MCF 10A (cell line): ENCODE measurements around the gene FARSA. TPM values are rescaled to one million over a fixed set of nuclear protein-coding genes. Genes with fewer than 3 reads are reported as not detected.
"Not testable (repeated sequence)": the region's sequence is repeated elsewhere in the genome, so short reads cannot be mapped to it uniquely, and the experiment has no call there.

ENCODE experiments used
- BruUV-seq: library from RNA; stranded (reverse); fragments of 400-500 nt; replicated peaks from 2 replicates; lab custom pipeline; 2021; lab: Mats Ljungman, UMichigan
- CTCF ChIA-PET: fragments of 300-600 bp; sonication (Branson Sonifier 250); formaldehyde crosslinking; extraction: SDS; loops from one replicate; lab custom pipeline; 2021; ENCODE audit warnings: antibody characterized with exemption, inconsistent platforms; lab: Yijun Ruan, JAX
- POLR2A ChIA-PET: fragments of 300-600, 350-650 bp; sonication (Branson Sonifier 250); formaldehyde crosslinking; extraction: SDS; loops from one replicate; lab custom pipeline; 2020; ENCODE audit warnings: antibody characterized with exemption, inconsistent platforms; lab: Yijun Ruan, JAX
- DNase-seq: peaks from one replicate; pipeline ENCODE4 v3.0.0-alpha.2; 2018; ENCODE audit not compliant: unreplicated experiment
- H3K27ac Mint-ChIP-seq: one replicate; pipeline ENCODE4 v1.8.0; 2022; ENCODE audit warnings: mild to moderate bottlenecking, low read depth, mixed read lengths; ENCODE audit not compliant: unreplicated experiment
- H3K27me3 Mint-ChIP-seq: one replicate; pipeline ENCODE4 v1.8.0; 2022; ENCODE audit warnings: mixed read lengths; ENCODE audit not compliant: insufficient read depth, unreplicated experiment
- H3K36me3 Mint-ChIP-seq: one replicate; pipeline ENCODE4 v1.8.0; 2022; ENCODE audit warnings: mild to moderate bottlenecking, moderate library complexity, mixed read lengths; ENCODE audit not compliant: insufficient read depth, unreplicated experiment
- H3K4me1 Mint-ChIP-seq: one replicate; pipeline ENCODE4 v1.8.0; 2022; ENCODE audit warnings: mixed read lengths; ENCODE audit not compliant: insufficient read depth, unreplicated experiment
- H3K4me3 Mint-ChIP-seq: one replicate; pipeline ENCODE4 v1.8.0; 2022; ENCODE audit warnings: mild to moderate bottlenecking, moderate library complexity, mixed read lengths; ENCODE audit not compliant: unreplicated experiment
- H3K9me3 Mint-ChIP-seq: one replicate; pipeline ENCODE4 v1.8.0; 2022; ENCODE audit warnings: mixed read lengths; ENCODE audit not compliant: unreplicated experiment
- CTCF ChIP-seq: fragments of 200-600 bp; IDR thresholded peaks from one replicate; pipeline ENCODE4 v1.8.0; 2022; ENCODE audit warnings: antibody characterized with exemption, mild to moderate bottlenecking; ENCODE audit not compliant: unreplicated experiment
- intact Hi-C: fragments of 100-400 bp; cut with micrococcal nuclease; formaldehyde crosslinking; loops from 2 replicates; pipeline ENCODE4 v1.14.1; 2022
- total RNA-seq: library from RNA; stranded (reverse); gene quantifications from 2 replicates; pipeline ENCODE4 v1.2.3, GENCODE V29; 2022

FARSA gene
- total RNA-seq, 1 experiment from 2014 or later, result 107 TPM

DNA sequence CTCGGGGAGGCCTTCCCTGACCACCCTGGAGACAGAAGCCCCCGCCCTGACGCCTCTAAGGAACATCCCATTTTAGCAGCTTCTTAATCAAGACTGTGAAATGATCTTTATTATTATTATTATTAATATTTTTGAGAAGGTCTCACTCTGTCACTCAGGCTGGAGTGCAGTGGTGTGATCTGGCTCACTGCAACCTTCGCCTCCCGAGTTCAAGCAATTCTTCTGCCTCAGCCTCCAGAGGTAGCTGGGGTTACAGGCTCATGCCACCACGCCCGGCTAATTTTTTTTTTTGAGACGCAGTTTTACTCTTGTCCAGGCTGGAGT, 32.3 kb upstream of the FARSA start:
- CTCF ChIA-PET, result interaction anchor here (0.5 to 4.7 kb wide), 69 partner anchors 11 to 1879 kb away, joined by 3 to 82 read pairs (median 4); partner anchors contain the start of genes GADD45GIP1, GCDH, IER2 and RAD23A
- POLR2A ChIA-PET, result interaction anchor here (0.6 to 1.5 kb wide), 12 partner anchors 9 to 228 kb away, joined by 3 to 14 read pairs (median 4); partner anchors contain the start of genes CALR and GADD45GIP1
- intact Hi-C loops, result no loop called here
- no peak for TF ChIP-seq CTCF
- Mint-ChIP-seq H3K9me3 (no peaks in the 10 kb centered on the region), H3K27me3 (no peaks in the 10 kb centered on the region), H3K36me3 (no peaks in the 10 kb centered on the region), H3K4me1 (peaks cover 6% of the 10 kb centered on the region), H3K27ac (peak overlapping the region; percentile 12), H3K4me3 (peak overlapping the region; percentile 85)
- BruUV-seq, result no TSS peak
- no peak for DNase-seq

GRCh38 chr19:12965017-12965811, 31.7 kb upstream of the FARSA start:
- peak; percentile 88 for DNase-seq
- Mint-ChIP-seq H3K9me3 (no peaks in the 10 kb centered on the region), H3K36me3 (no peaks in the 10 kb centered on the region), H3K27me3 (no peaks in the 10 kb centered on the region), H3K4me1 (peaks cover 6% of the 10 kb centered on the region), H3K27ac (peak overlapping the region; percentile 12), H3K4me3 (peak overlapping the region; percentile 85)
- BruUV-seq, result no TSS peak
- TF ChIP-seq CTCF, result peak; percentile 76
- intact Hi-C loops, result no loop called here
- ChIA-PET CTCF (interaction anchor here (0.5 to 4.7 kb wide), 76 partner anchors 10 to 1878 kb away, joined by 3 to 82 read pairs (median 4); partner anchors contain the start of genes GADD45GIP1, GCDH, IER2 and RAD23A), POLR2A (interaction anchor here (0.5 to 1.5 kb wide), 15 partner anchors 9 to 705 kb away, joined by 3 to 14 read pairs (median 4); partner anchors contain the start of genes CALR, GADD45GIP1 and NACC1)

- no peak overlapping the region for H3K4me3 Mint-ChIP-seq
- CTCF ChIA-PET, result interaction anchor here (0.6 kb wide), 1 partner anchor 439 kb away, joined by 3 read pairs; no protein-coding TSS in a partner anchor
- POLR2A ChIA-PET, result interaction anchor here (1.7 to 2.0 kb wide), 2 partner anchors 12 to 13 kb away, joined by 3 to 4 read pairs; no protein-coding TSS in a partner anchor
- H3K9me3 Mint-ChIP-seq, result no peaks in the 10 kb centered on the region
- TF ChIP-seq CTCF, result no peak
- DNase-seq, result no peak
- BruUV-seq, result no TSS peak
- intact Hi-C loops, result no loop called here
- H3K27ac Mint-ChIP-seq, result no peak overlapping the region
- peaks cover 5% of the 10 kb centered on the region for H3K36me3 Mint-ChIP-seq
- H3K4me1 Mint-ChIP-seq, result peaks cover 16% of the 10 kb centered on the region
- H3K27me3 Mint-ChIP-seq, result no peaks in the 10 kb centered on the region
Measured at GRCh38 chr19:12959481-12959880, 26.0 kb upstream of the FARSA start.

GRCh38 chr19:12957389-12957952, 24.0 kb upstream of the FARSA start:
- H3K9me3 Mint-ChIP-seq, BruUV-seq, H3K27me3 Mint-ChIP-seq, DNase-seq, intact Hi-C loops: not testable (repeated sequence)
- ChIA-PET POLR2A (interaction anchor here (1.0 to 3.6 kb wide), 4 partner anchors 8 to 237 kb away, joined by 3 to 51 read pairs (median 10); partner anchors contain the start of gene RAD23A), CTCF (interaction anchor here (0.6 to 6.1 kb wide), 4 partner anchors 8 to 181 kb away, joined by 3 to 39 read pairs (median 4); no protein-coding TSS in a partner anchor)
- Mint-ChIP-seq H3K36me3 (peaks cover 21% of the 10 kb centered on the region), H3K27ac (peak overlapping the region; percentile 89), H3K4me3 (peak overlapping the region; percentile 83), H3K4me1 (peaks cover 23% of the 10 kb centered on the region)
